ENCODE results near the gene BMPER. TPM values are rescaled to one million over a fixed set of nuclear protein-coding genes. Genes with fewer than 3 reads are reported as not detected.
"Not testable (repeated sequence)": the region's sequence is repeated elsewhere in the genome, so short reads cannot be mapped to it uniquely, and the experiment has no call there.

BMPER gene
- total and polyA plus RNA-seq, 10 of the 15 experiments (the other 5 are each of a cell fraction or from before 2014, with no cell fraction given) = 0.02 to 0.08 TPM; not detected in 8

- H3K27ac ChIP-seq (ENCODE audit: control insufficient read depth, insufficient read depth); H3K4me1 ChIP-seq (ENCODE audit: control insufficient read depth, insufficient read depth, low read length); H3K79me2 ChIP-seq (ENCODE audit: control insufficient read depth, insufficient read depth, low read length); intact Hi-C loops (cut with micrococcal nuclease; ENCODE audit: unreplicated experiment); H4K20me1 ChIP-seq (ENCODE audit: control insufficient read depth, insufficient read depth); RAD21 ChIA-PET (ENCODE audit: unreplicated experiment); SMC1A ChIA-PET (ENCODE audit: uncharacterized antibody, unreplicated experiment); H3K4me3 ChIP-seq; H3K9ac ChIP-seq (ENCODE audit: control insufficient read depth, insufficient read depth, low read length); in situ Hi-C loops (cut with MboI); H3K27me3 ChIP-seq (replicated peaks in 1 of 2; ENCODE audit: control insufficient read depth in 2 of 2, insufficient read depth in 2 of 2, low read length in 1 of 2); H3K36me3 ChIP-seq (ENCODE audit: control insufficient read depth in 2 of 2, insufficient read depth in 2 of 2, low read length in 1 of 2); DNase-seq (ENCODE audit: low read depth, low spot score); ATAC-seq; H3K4me2 ChIP-seq (ENCODE audit: control insufficient read depth, insufficient read depth); BruUV-seq (replicated peaks); FAIRE-seq; H3K9me3 ChIP-seq (replicated peaks; ENCODE audit: control insufficient read depth, insufficient read depth, low read length); H2AFZ ChIP-seq (ENCODE audit: control insufficient read depth, low read depth, low read length); CTCF ChIA-PET; POLR2A ChIA-PET: not testable (repeated sequence)
- 56% methylated on average over 28 of the region's 32 CpGs for WGBS (ENCODE audit: insufficient coverage, insufficient replicate concordance, low lambda C conversion rate, missing lambda C conversion rate)
Observed at GRCh38 chr7:34174688-34175616, 269.6 kb downstream of the BMPER start.

GRCh38 chr7:34175837-34176236, 270.5 kb downstream of the BMPER start:
- intact Hi-C loops (cut with micrococcal nuclease; ENCODE audit: unreplicated experiment) = no loop called here
- WGBS (ENCODE audit: insufficient coverage, insufficient replicate concordance, low lambda C conversion rate, missing lambda C conversion rate) = 7% methylated on average over 3 of the region's 3 CpGs
- Histone ChIP-seq H3K4me2 (ENCODE audit: control insufficient read depth, insufficient read depth) (no peak overlapping the region), H2AFZ (ENCODE audit: control insufficient read depth, low read depth, low read length) (no peak overlapping the region), H3K9ac (ENCODE audit: control insufficient read depth, insufficient read depth, low read length) (no peak overlapping the region), H3K36me3 (ENCODE audit: control insufficient read depth in 2 of 2, insufficient read depth in 2 of 2, low read length in 1 of 2) (no peaks in the 10 kb centered on the region), H3K27me3 (replicated peaks in 1 of 2; ENCODE audit: control insufficient read depth in 2 of 2, insufficient read depth in 2 of 2, low read length in 1 of 2) (no peaks in the 10 kb centered on the region), H4K20me1 (ENCODE audit: control insufficient read depth, insufficient read depth) (no peaks in the 10 kb centered on the region), H3K79me2 (ENCODE audit: control insufficient read depth, insufficient read depth, low read length) (no peaks in the 10 kb centered on the region), H3K27ac (ENCODE audit: control insufficient read depth, insufficient read depth) (no peak overlapping the region), H3K4me1 (ENCODE audit: control insufficient read depth, insufficient read depth, low read length) (no peaks in the 10 kb centered on the region), H3K4me3 (no peak overlapping the region), H3K9me3 (replicated peaks; ENCODE audit: control insufficient read depth, insufficient read depth, low read length) (no peaks in the 10 kb centered on the region)
- CTCF ChIA-PET = interaction anchor here (0.6 kb wide), 1 partner anchor 421 kb away, joined by 3 read pairs; no protein-coding TSS in a partner anchor
- POLR2A ChIA-PET = no interaction called here
- RAD21 ChIA-PET (ENCODE audit: unreplicated experiment) = no interaction called here
- no TSS peak for BruUV-seq (replicated peaks)
- in situ Hi-C loops (cut with MboI) = no loop called here
- ATAC-seq = no peak
- no peak for DNase-seq (ENCODE audit: low read depth, low spot score)
- SMC1A ChIA-PET (ENCODE audit: uncharacterized antibody, unreplicated experiment) = no interaction called here
- FAIRE-seq = no peak
- TF ChIP-seq BHLHE40 (IDR thresholded peaks at IDR 0.05; ENCODE audit: borderline replicate concordance in 1 of 2, low read depth in 2 of 2, low read length in 1 of 2) (no peak), POLR2AphosphoS5 (IDR thresholded peaks at IDR 0.05; ENCODE audit: low read length) (no peak), TBL1XR1 (IDR thresholded peaks at IDR 0.05; ENCODE audit: low read depth, low read length) (no peak), RELB (IDR thresholded peaks at IDR 0.05; ENCODE audit: low read depth) (no peak), BCL3 (IDR thresholded peaks at IDR 0.05; ENCODE audit: borderline replicate concordance, insufficient read depth, low read depth, low read length, poor library complexity, severe bottlenecking) (no peak), CHD1 (IDR thresholded peaks at IDR 0.05; ENCODE audit: low read depth, low read length) (no peak), KDM1A (IDR thresholded peaks at IDR 0.05; ENCODE audit: borderline replicate concordance) (no peak), PKNOX1 (IDR thresholded peaks at IDR 0.05) (no peak), HCFC1 (IDR thresholded peaks at IDR 0.05; ENCODE audit: low read length) (no peak), PBX3 (IDR thresholded peaks at IDR 0.05; ENCODE audit: insufficient replicate concordance, low read depth, low read length) (no peak)
